ENCODE data around the gene ADISSP. TPM values are rescaled to one million over a fixed set of nuclear protein-coding genes. Genes with fewer than 3 reads are reported as not detected.

The ADISSP gene
- total and polyA plus RNA-seq, 5 donors = 11.7 to 13.7 (median 12.2) TPM

- DNase-seq (peak in 1 of 3 donors; percentile 32), ATAC-seq (peak; percentile 5 to 33)
- Histone ChIP-seq H3K27me3 (ENCODE audit: control insufficient read depth, insufficient read depth) (no peaks in the 10 kb centered on the region), H3K4me3 (ENCODE audit: low read length) (peak overlapping the region; percentile 26), H3K4me1 (ENCODE audit: control insufficient read depth, insufficient read depth, low read length) (peaks cover 3% of the 10 kb centered on the region), H3K27ac (ENCODE audit: low read length) (peak overlapping the region; percentile 21), H3K9me3 (ENCODE audit: control insufficient read depth, low read length) (no peaks in the 10 kb centered on the region)
- WGBS = 64% methylated on average over 20 of the region's 20 CpGs
- intact Hi-C loops (cut with DNase I) = no loop called here
Measured at GRCh38 chr20:3733119-3733995, 34.2 kb downstream of the ADISSP start.

GRCh38 chr20:3732327-3733118 lies 35.0 kb downstream of the ADISSP start, which contains the start of gene HSPA12B:
HSPA12B (plus strand) TSS chr20:3732685; CDS start chr20:3738675, 5,990 bp downstream.
- intact Hi-C loops (cut with DNase I) = no loop called here
- peak within 1 kb of the TSS; percentile 26 for H3K4me3 ChIP-seq (ENCODE audit: low read length)
- no peaks in the 10 kb centered on the region for H3K9me3 ChIP-seq (ENCODE audit: control insufficient read depth, low read length)
- peak; percentile 14 to 20 for ATAC-seq
- WGBS = 9% methylated on average over 67 of the region's 67 CpGs
- H3K27ac ChIP-seq (ENCODE audit: low read length) = peak within 1 kb of the TSS; percentile 21
- H3K27me3 ChIP-seq (ENCODE audit: control insufficient read depth, insufficient read depth) = no peaks in the 10 kb centered on the region
- H3K4me1 ChIP-seq (ENCODE audit: control insufficient read depth, insufficient read depth, low read length) = peaks cover 3% of the 10 kb centered on the region
- peak in 1 of 3 donors; percentile 63 for DNase-seq

GRCh38 chr20:3731944-3732326 lies 35.6 kb downstream of the ADISSP start:
- Histone ChIP-seq H3K9me3 (ENCODE audit: control insufficient read depth, low read length) (no peaks in the 10 kb centered on the region), H3K4me1 (ENCODE audit: control insufficient read depth, insufficient read depth, low read length) (peaks cover 3% of the 10 kb centered on the region), H3K27me3 (ENCODE audit: control insufficient read depth, insufficient read depth) (no peaks in the 10 kb centered on the region), H3K27ac (ENCODE audit: low read length) (no peak overlapping the region), H3K4me3 (ENCODE audit: low read length) (no peak overlapping the region)
- ATAC-seq (no peak), DNase-seq (peak in 1 of 3 donors; percentile 61)
- intact Hi-C loops (cut with DNase I) = no loop called here
- 76% methylated on average over 16 of the region's 16 CpGs for WGBS

GRCh38 chr20:3730803-3731672 lies 36.5 kb downstream of the ADISSP start:
- intact Hi-C loops (cut with DNase I) = no loop called here
- peak overlapping the region; percentile 16 for H3K27ac ChIP-seq (ENCODE audit: low read length)
- peak in 1 of 3 donors; percentile 12 for DNase-seq
- H3K4me1 ChIP-seq (ENCODE audit: control insufficient read depth, insufficient read depth, low read length) = peaks cover 3% of the 10 kb centered on the region
- 86% methylated on average over 12 of the region's 12 CpGs for WGBS
- no peak overlapping the region for H3K4me3 ChIP-seq (ENCODE audit: low read length)
- H3K9me3 ChIP-seq (ENCODE audit: control insufficient read depth, low read length) = no peaks in the 10 kb centered on the region
- ATAC-seq = no peak
- H3K27me3 ChIP-seq (ENCODE audit: control insufficient read depth, insufficient read depth) = no peaks in the 10 kb centered on the region

GRCh38 chr20:3729811-3730540 lies 37.6 kb downstream of the ADISSP start:
- no peaks in the 10 kb centered on the region for H3K27me3 ChIP-seq (ENCODE audit: control insufficient read depth, insufficient read depth)
- no peaks in the 10 kb centered on the region for H3K9me3 ChIP-seq (ENCODE audit: control insufficient read depth, low read length)
- DNase-seq (peak in 1 of 3 donors; percentile 55), ATAC-seq (peak in 1 of 2 donors; percentile 56)
- peaks cover 3% of the 10 kb centered on the region for H3K4me1 ChIP-seq (ENCODE audit: control insufficient read depth, insufficient read depth, low read length)
- WGBS = 64% methylated on average over 8 of the region's 8 CpGs
- peak overlapping the region; percentile 16 for H3K27ac ChIP-seq (ENCODE audit: low read length)
- intact Hi-C loops (cut with DNase I) = no loop called here
- no peak overlapping the region for H3K4me3 ChIP-seq (ENCODE audit: low read length)

GRCh38 chr20:3729378-3729777 lies 38.2 kb downstream of the ADISSP start:
- peaks cover 3% of the 10 kb centered on the region for H3K4me1 ChIP-seq (ENCODE audit: control insufficient read depth, insufficient read depth, low read length)
- no peaks in the 10 kb centered on the region for H3K27me3 ChIP-seq (ENCODE audit: control insufficient read depth, insufficient read depth)
- H3K4me3 ChIP-seq (ENCODE audit: low read length) = no peak overlapping the region
- no peak for ATAC-seq
- intact Hi-C loops (cut with DNase I) = no loop called here
- H3K27ac ChIP-seq (ENCODE audit: low read length) = no peak overlapping the region
- 94% methylated on average over 6 of the region's 6 CpGs for WGBS
- H3K9me3 ChIP-seq (ENCODE audit: control insufficient read depth, low read length) = no peaks in the 10 kb centered on the region
- peak in 1 of 3 donors; percentile 14 for DNase-seq

- WGBS = 64% methylated on average over 3 of the region's 3 CpGs
- ATAC-seq (no peak), DNase-seq (peak in 1 of 3 donors; percentile 43)
- intact Hi-C loops (cut with DNase I) = no loop called here
- H3K9me3 ChIP-seq (ENCODE audit: control insufficient read depth, low read length) = no peaks in the 10 kb centered on the region
- no peak overlapping the region for H3K4me3 ChIP-seq (ENCODE audit: low read length)
- H3K27ac ChIP-seq (ENCODE audit: low read length) = no peak overlapping the region
- H3K4me1 ChIP-seq (ENCODE audit: control insufficient read depth, insufficient read depth, low read length) = peaks cover 3% of the 10 kb centered on the region
- no peaks in the 10 kb centered on the region for H3K27me3 ChIP-seq (ENCODE audit: control insufficient read depth, insufficient read depth)
Measured at GRCh38 chr20:3728876-3729275, 38.7 kb downstream of the ADISSP start.

- intact Hi-C loops (cut with DNase I) = no loop called here
- 88% methylated on average over 5 of the region's 5 CpGs for WGBS
- ATAC-seq = no peak
- Histone ChIP-seq H3K27ac (ENCODE audit: low read length) (no peak overlapping the region), H3K4me3 (ENCODE audit: low read length) (no peak overlapping the region), H3K27me3 (ENCODE audit: control insufficient read depth, insufficient read depth) (no peaks in the 10 kb centered on the region), H3K4me1 (ENCODE audit: control insufficient read depth, insufficient read depth, low read length) (peaks cover 3% of the 10 kb centered on the region), H3K9me3 (ENCODE audit: control insufficient read depth, low read length) (no peaks in the 10 kb centered on the region)
- DNase-seq = peak in 1 of 3 donors; percentile 33
Measured at GRCh38 chr20:3728354-3728753, 39.2 kb downstream of the ADISSP start.

- peak in 1 of 3 donors; percentile 37 for DNase-seq
Measured at GRCh38 chr20:3727401-3728021, 40.0 kb downstream of the ADISSP start.

More at GRCh38 chr20:3727401-3728021, 40.0 kb downstream of the ADISSP start:
- Histone ChIP-seq H3K4me3 (ENCODE audit: low read length) (no peak overlapping the region), H3K27ac (ENCODE audit: low read length) (no peak overlapping the region), H3K4me1 (ENCODE audit: control insufficient read depth, insufficient read depth, low read length) (peaks cover 3% of the 10 kb centered on the region), H3K27me3 (ENCODE audit: control insufficient read depth, insufficient read depth) (no peaks in the 10 kb centered on the region), H3K9me3 (ENCODE audit: control insufficient read depth, low read length) (no peaks in the 10 kb centered on the region)
- peak; percentile 44 to 61 for ATAC-seq
- intact Hi-C loops (cut with DNase I) = no loop called here
- WGBS = 30% methylated on average over 11 of the region's 11 CpGs

Data from right cardiac atrium (tissue), 5 donors.